Activated CD8-positive, alpha-beta memory T cell treated with anti-CD3 and anti-CD28 coated beads for 48 hours (primary cell): ENCODE data around the gene NT5C3B.

Experiments
- DNase-seq, 3 experiments: peaks; one replicate each; pipeline ENCODE4 v3.0.0-alpha.2; 2020; ENCODE audit warnings: low read depth in 2 of 3, low spot score in 2 of 3

NT5C3B gene

DNA sequence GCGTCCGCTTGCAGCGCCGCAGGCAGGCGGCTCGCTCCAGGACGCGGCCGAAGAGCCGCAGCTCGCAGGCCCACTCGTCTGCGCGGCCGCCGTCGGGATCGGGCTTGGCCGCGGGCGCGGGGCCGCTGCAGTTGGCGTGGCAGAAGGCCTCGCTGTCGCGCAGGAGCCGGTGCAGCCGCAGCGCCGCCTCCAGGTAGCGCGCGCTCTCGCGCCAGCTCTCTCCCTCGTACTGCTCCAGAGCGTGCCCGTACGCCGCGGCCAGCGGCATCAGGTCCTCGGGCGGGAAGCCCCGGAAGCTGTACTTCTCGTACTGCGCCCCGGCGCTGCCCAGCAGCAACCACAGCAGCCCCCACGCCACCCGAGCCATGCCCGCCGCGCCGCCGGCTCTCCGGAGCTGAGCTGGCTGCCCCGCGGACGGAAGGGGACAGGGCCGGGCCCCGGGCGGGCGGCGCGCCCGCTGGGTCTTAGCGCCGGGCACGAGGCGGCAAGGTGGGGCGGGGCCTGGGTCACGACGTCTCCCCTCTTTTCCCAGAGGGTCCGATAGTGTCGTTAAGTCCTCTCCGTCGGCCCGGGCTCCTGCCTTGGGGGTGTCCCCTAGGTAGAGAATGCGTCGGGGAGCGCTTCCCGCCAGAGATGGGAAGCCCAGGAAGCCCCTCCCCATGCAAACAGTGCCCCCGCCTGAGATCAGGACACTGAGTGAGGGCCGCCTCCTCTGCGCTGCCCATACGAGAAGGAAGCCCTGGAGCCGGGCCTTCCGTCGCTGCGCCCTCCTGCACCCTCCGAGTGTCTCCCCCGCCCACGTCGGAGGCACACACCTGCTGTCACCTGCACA lies 24.3 kb downstream of the NT5C3B start, which contains the start of gene P3H4:
Gene P3H4, minus strand, starts transcription at position 401 of the 832 bp plus-strand sequence. Its CDS starts 34 bp downstream, at position 367.
- DNase-seq: peak; percentile 41 to 51 (median 45)

DNA sequence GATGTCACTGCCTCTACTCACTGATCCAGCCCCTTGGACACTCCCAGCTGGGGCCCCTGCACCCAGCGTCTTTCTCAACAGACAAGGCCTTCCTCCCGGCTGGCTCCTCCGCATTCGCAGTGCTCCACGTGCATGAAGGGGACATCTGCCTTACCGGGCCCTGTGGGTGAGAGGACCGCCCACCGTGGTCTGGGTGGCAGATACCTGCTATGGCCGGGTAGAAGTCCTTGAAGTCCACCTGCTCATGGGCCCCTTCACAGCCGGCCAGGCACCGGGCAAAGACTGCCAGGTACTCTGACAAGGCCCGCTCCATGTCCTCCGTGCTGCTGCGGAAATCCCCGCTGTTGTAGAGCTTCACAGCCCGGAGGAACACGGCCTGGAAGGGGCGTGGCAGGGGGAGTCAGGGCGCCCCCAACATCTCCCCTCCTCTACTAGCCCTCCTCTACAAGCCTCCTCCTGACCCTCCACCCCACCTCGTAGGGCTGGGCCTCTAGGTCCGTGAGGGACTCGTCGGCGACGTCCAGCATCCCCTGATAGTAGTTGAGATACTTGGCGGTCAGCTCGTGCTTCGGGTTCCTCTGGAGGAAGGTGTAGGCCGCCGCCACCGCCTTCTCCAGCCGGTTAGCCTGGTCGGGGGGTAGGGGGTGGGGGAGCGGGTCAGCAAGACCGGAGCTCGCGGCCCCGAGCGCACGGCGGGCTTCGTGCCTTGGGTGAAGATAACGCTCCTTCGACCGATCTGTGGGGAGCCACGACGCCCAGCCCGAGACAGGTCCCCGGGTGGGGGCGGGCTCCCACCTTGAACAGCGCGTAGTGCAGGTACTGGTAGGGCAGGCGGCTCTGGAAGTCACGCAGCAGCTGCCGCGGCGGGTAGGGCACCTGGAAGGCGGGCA lies 25.1 kb downstream of the NT5C3B start:
- no peak for DNase-seq

DNA sequence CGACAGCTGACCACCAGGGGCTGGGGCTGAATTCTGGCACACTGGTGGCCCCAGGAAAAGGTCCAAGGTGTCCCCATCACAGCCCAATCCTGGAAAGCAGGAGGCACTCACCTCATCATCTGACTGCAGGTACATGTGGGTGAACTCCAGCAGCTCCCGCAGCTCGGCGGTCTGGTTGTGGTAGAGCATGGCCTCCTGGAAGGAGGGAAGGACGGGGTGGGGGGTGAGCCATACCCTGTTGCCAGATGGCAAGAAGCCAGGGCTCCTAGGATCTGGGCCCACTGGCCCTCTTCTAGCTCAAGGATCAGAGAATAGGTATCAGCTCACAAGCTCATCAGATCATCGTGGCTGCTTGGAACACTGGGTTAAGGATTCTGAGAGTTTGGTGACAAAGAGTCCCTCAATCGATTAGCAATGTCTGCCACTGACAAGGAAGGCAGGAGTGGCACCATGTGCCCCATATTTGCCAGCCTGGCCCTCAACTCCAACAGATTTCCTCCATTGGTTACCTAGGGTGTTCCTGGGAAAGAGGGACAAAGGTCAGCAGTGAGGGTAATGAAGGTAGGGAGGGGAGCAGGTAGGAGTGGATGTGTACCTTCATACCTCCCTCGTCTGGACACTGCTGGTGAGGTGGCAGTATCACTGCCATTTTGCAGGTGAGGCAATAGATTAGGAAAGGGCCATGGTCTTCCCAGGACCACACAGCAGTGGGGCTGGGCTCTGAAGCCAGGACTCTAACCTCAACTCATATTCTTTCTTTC lies 29.2 kb downstream of the NT5C3B start:
- no peak for DNase-seq

DNA sequence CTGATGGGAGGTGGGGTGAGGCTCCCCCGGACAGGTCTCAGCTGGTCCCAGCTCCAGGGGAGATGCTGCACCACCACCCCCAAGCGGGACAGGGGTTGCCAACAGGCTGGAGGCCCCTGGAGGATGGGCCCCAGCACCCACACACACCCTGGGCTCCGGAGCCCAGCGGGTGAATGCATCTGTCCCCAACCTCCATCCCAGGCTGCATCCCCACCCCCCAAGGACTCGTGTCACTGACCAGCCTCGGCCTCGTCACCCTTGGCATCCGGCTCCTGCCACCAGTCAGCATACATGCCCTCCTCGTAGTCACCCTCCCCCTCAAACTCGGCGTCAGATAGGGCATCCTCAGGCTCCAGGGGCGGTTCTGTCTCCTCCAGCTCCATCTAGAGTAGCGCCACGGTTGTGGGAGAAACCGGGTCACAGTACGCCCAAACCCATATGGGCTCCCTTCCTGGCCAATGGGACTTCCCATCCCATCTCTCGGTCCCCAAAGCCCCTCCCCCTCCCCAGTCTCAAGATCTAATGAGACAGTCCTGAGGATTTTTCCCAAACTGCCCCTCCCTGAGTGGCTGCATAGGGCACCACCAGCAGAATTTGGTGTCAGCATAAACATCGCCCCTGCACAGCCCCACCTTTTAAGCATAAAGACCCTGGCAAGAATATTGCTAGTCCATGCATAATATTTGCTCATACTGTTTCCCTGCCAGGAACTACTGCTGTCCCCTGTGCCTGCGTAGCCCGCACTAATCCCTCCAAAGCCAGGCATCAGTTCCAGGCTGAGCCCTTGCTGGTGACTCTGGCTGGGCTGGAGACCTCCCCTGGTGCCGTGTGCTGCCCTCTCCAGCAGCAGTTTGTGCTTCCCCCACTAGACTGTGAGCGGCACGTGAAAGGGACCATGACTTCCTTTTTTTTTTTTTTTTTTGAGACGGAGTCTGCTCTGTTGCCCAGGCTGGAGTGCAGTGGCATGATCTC lies 32.7 kb downstream of the NT5C3B start:
- no peak for DNase-seq

DNA sequence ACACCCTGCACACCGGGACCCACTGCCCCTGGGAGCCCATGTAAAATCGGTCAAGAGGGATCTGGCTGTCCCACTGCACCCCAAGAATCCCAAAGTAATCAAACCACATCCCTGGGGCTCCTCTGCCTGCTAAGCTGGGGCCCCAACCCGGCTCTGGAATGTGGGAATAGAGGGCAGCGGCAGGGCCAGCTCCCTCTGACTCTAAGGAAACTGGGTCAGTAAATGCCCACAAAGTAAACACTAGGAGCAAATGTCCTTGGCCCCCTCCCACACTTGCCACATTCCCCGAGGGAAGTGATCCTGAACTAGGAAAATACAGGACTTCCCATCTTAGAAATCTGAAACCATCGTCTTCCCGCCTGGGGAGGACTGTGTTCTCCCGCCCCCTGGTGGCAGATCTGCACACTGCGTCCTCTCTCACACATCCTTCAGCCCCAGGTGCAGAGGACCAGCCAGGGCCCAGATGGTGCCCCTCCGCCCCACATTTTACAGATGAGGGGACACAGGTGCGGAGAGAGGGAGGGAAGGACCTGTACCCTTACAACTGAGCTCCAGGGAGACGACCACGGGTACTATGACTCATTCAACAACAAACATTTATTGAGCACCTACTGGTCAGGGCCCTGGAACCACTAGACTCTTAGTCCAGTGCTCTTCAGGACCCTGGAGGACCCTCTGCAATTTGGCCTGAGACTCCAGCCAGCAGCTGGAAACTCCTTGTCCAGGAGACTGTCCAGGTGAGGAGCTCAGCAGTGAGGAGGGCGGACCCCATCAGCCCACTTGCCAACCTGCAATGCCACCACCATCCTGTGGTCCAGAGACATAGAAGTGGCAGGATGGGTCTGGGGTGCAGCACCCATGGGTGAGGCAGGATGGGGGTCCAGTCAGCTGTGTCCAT lies 34.4 kb downstream of the NT5C3B start:
- DNase-seq: peak; percentile 39 to 71 (median 69)

DNA sequence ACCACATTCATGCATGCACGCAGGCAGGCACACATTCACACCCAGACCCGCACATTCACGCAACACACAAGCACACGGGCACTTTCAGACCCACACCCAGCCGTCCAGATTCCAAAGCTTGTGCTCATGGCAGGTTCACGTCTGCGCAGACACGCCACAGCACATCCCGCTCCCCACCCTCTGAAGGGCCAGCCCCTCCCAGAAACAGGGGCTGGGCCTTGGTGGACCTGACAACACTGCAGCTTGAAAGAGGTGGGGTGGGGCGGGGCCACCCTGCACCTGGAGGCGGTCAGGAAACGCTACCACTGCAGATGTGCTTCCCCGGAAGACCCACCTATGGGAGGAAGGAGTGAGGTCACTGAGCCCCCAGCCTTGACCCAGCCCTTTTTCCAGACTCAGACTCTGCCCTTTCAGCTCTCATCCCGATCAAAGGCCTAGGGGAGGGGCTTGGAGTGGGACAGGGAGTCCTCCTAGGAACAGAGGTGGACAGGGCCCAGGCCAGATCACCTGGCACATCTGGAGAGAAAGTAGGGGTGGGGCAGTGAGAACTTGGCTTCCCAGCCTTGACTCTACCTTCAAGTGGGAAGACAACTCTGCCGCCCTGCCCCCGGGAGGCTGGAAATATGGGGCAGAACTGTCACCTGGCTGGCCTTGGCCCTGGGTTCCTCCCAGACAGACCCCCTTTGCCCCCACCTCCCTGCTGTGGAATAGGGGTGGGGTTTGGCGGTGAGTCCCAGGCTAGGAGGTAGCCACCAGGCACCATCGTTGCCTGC lies 35.2 kb downstream of the NT5C3B start:
- no peak for DNase-seq

DNA sequence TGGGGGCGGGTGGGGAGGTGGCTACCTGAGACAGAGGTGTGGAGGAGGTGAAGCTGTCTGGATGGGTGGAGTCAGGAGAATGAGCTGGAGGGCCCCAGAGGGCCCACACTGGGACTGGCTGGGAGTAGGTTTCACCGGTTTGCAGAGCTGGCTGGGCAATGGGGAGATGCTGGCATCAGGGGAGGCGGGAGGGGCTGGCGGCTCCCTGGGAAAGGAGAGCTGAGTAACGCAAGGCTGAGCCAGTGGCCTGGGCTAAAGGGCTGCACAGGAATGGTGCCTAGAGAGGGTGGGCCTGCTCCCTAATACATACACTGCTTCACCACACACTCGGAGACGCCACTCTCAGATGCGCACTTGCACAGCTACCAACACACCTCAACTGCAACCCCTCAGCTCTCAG lies 36.7 kb downstream of the NT5C3B start:
- DNase-seq: no peak

DNA sequence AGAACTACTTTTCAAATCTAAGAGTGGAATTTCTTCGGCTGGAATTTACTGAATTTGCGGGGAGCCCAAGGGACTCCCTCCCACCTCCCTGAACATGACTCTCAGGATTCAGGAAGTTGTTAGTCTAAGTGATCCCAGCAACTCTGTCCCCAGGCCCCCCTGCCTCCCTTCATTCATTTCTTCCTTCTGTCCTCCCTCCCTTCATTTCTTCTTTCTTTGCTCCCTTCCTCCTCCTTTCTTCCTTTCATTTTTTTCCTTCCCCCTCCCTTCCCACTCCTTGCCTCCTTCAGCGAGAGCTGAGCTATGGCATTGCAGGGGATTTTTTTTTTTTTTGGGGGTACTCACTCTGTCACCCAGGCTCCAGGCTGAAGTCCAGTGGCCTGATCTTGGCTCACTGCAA lies 38.7 kb downstream of the NT5C3B start:
- no peak for DNase-seq

DNA sequence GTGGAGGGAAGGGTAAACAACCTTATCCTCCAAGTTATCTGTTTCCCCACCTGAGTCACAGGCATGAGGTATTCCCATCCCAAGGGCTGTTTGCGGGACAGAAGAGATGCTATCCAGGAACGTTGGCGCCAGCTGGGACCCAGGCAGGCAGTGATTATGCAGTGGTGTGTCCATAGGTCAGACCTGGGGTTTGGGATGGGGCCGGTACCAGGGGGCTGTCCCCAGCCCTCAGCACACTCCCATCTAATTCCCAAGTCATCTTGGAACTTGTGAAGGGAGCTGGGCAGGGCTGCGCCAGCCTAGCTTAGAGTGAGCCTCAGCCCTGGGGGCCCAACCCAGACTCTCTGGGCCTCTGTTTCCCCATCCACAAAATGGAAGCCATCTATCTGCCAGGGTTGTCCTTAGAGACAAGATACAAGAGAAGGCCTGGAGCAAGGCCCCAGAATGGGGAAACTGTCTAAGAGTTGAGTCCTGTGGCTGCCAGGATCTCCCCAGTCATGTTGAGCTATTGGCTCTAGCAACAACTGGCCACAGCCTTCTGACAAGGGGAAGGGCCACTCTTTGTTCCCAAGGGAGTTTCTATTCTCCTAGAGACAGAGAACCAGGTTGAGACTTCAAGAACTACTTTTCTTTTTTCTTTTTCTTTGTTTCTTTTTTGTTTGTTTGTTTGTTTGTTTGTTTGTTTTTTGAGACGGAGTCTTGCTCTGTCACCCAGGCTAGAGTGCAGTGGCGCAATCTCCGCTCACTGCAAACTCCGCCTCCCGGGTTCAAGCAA lies 39.7 kb downstream of the NT5C3B start:
- DNase-seq: no peak

DNA sequence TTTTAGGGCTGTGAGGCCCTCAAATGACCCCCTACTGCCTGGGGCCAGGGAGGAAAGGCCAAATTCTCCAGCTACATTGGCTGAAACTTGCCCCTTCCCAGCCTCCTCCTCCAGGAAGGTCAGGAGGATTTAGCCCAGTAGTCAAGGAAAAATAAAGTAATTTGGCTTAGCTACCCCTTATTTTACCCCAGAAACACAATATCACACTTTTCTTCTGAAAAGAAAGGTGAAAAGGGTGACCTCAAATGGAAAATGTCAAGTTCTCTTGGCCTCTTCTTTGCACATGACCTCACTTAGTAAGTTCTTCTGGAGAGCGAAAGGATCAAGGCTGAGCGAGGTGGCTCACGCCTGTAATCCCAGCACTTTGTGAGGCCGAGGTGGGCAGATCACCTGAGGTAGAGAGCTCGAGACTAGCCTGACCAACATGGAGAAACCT lies 41.5 kb downstream of the NT5C3B start:
- no peak for DNase-seq

DNA sequence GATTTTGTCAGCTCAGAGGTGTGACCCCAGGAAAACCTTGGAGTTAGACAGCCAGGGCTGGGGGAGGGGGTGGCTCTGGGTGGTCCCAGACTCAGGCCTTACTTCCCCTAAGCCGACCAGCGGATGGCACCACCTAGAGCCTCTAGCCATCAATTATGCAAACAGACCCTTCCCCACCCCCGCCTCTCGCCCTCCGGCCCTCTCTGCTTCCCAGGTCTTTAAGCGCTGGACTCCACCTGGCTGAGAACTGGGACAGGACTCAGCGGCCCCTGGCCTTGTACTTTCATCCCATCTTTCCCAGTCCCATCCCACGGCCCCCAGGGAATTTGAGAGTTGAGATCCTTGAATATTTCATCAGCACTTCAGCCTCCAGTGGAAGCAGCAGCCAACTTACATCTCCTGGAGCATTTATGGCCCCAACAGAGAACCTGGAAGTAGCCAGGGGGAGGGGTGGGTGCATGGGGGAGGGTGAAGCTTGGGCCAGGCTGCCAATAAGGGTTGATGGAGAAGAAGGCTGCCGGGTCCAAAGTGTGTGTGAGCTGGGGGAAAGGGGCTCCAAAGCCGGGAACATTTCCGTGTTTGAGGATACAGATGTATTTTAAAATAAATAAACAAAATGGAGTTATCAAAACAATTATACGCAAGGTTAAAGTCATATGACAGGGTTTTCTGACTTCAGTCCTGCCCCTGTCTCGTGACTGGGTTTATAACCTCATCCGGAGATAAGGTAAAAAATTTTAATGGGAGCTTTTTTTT lies 42.1 kb downstream of the NT5C3B start:
- DNase-seq: no peak

DNA sequence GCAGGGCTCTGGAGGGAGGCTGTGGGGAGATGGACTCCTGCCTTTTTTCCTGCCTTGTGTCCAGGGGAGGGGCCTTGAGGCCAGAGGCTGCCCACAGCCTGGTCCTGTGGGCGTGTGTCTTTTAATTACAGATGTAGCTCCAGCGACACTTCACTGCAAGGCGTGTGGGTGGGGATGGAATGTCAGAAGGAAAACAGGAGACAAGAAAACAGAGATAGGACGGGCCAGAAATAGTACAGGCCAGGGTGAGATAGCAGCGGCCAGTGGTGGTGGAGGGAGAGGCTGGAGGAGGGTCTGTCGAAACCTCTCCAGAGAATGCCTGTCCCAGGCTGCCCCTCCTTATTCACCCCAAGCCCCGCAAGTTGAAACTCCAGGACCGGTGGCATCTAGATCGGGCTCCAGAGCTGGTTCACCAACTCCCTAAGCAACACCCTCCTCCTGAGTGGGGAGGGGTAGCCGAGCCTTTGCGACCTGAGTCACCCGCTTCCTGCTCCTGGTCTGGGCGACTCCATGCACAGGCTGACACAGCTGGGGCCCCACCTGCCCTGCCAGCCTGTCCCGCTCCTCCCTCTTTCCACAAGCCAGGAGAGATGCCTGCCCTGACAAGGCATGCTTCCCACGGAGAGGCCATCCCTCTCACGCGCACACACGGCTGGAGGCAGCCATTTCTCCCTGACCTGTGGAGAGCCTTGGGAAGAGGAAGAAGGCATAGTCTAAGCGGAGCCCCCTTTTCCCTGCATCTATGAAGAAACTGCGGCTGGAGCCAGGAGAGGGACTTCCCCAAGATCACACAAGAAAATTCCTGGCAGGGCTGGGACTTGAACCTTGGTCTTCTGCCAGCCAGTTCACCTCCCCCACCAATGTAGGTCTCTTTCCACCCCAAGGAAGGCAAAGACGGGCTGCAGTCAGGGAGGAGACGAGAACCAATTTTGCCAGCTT lies 42.9 kb downstream of the NT5C3B start:
- DNase-seq: no peak

DNA sequence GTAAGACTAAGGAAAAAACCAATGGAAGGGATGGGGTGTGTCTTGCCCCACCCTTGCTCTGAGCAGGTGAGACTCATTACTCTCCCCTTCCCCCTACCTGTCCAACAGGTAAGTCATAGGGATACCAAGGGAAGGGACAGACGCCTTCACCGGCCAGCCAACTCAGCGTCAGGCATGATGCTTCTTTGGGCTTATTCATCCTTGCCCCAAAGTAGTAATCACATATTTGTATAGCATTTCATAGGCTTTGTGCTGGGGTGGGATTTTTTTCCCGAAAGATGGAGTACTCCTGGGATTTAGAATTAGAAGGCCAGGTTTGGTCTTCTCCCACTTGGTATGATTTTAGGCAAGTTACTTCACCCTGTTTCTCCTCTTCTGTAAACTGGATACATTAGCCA lies 49.0 kb downstream of the NT5C3B start:
- DNase-seq: no peak

DNA sequence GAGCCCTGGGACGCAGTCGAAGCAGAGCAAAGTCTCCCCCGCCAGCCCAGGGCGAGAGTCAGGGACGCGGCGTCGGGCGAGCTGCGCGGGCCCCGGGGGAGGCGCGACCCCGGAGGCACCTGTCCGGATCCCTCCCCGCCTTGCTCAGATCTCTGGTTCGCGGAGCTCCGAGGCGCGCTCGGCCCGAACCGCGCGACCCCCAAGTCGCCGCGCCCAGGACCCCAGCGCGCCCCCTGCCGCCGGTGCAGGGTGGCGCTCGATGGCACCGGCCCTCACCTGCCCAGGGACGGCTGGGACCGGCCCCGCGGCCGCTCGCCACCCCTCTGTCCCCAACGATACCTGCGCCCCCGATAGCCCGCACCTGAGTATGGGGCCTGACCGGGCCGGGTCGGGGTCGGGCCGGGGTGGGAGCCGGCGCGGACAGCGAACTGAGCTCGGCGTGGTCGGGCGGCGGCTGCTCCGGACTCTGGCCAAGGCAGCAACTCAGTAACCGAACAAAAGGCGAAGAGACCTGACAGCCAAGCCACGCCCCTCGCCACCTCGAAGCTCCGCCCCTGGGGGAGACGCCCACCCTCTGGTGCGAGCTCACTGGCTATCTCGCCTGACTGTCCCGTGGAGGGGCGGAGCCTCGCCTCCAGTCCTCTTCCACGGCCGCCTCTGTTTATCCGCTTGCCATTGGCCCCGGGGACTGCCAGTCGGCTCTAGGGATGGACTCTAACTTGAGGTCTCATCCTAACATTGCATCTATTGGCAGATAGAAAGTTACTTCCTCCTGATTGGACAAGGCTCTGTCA lies 49.6 kb downstream of the NT5C3B start, which contains the start of gene JUP:
Gene JUP, minus strand, starts transcription at position 485 of the 794 bp plus-strand sequence. CDS start 14,857 bp downstream, outside the sequence.
- peak; percentile 67 to 75 (median 73) for DNase-seq

DNA sequence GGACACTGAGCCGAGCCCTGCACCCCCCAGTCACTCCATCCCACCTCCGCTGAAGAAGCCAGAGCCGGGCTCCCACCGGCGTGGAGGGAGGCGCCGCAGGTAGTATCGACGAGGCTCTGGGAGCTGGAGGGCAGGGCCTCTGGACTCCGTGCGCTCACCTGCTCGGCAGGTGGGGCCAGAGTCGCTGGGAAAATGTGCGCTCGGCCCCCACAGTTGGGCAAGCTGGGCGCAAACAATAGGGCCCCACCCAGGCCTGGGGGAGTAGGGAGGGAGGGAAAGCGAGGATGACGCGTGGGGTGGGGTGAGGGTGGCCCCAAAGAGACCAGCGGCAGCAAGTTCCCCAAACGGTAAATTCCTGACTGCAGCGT lies 50.2 kb downstream of the NT5C3B start:
- no peak for DNase-seq
